EH (cell line): ENCODE data around the gene PRELID1.
A peak's percentile ranks its signal among the peaks of the same experiment; 100 is the strongest.
"Not testable (repeated sequence)": the region's sequence is repeated elsewhere in the genome, so short reads cannot be mapped to it uniquely, and the experiment has no call there.

Experiments used
- DNase-seq: peaks from one replicate; pipeline ENCODE4 v3.0.0-alpha.2; 2015; ENCODE audit warnings: low read depth

Gene PRELID1

GRCh38 chr5:177300236-177300880 is 3.2 kb upstream of the PRELID1 start:
- DNase-seq = peak; percentile 70

- DNase-seq = no peak
Measured at GRCh38 chr5:177300951-177301350, 2.6 kb upstream of the PRELID1 start.

GRCh38 chr5:177301503-177302165 is 2.0 kb upstream of the PRELID1 start:
- DNase-seq = no peak

- peak; percentile 36 for DNase-seq
Measured at GRCh38 chr5:177302354-177303110, 1.1 kb upstream of the PRELID1 start.

DNA sequence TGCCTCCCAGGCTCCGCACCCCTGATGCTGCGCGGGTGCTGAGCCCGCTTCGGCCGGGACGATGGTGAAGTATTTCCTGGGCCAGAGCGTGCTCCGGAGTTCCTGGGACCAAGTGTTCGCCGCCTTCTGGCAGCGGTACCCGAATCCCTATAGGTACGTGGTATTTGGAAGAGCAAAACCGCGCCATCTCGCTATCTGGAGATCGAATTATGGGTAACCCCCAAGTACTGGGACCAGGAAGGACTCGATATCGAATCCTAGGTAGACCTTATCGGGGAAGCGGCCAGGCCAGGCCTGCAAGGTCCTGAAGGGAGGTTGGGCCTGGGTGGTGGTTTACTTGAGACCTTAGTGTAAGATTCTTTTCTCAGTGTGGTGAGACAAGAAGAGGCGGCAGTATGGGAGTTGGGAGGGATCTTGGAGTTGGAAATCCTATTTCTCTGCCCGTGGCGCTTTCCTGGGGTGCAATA is 359 bp downstream of the PRELID1 start:
- DNase-seq = peak; percentile 27

DNA sequence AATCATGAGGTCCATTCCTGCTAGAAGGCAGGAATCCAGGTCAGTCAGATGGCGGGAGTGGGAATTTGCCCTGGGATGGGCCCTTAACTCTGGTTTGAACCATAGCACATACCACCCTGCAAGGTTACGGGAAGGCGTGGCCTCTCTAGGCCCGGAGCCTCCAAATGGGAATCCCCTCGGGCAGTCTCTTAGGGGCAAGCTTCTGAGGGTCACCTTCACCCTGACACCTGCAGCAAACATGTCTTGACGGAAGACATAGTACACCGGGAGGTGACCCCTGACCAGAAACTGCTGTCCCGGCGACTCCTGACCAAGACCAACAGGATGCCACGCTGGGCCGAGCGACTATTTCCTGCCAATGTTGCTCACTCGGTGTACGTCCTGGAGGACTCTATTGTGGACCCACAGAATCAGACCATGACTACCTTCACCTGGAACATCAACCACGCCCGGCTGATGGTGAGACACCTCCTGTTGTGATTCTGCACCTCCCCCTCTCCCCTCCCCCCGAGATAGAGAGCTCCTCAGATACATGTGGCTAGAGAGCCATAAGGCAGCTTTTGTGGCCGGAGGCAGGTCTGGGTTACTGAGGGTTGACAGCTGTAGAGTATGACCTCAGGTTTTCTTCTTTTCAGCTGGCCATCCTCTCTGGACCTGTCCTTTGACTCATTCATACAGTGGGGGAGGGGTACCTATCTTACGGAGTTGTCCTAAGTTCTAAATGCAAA is 957 bp downstream of the PRELID1 start:
- DNase-seq = peak; percentile 27

GRCh38 chr5:177306103-177306640 is 2.6 kb downstream of the PRELID1 start:
- not testable (repeated sequence) for DNase-seq

GRCh38 chr5:177306674-177307543 is 3.3 kb downstream of the PRELID1 start:
- no peak for DNase-seq

DNA sequence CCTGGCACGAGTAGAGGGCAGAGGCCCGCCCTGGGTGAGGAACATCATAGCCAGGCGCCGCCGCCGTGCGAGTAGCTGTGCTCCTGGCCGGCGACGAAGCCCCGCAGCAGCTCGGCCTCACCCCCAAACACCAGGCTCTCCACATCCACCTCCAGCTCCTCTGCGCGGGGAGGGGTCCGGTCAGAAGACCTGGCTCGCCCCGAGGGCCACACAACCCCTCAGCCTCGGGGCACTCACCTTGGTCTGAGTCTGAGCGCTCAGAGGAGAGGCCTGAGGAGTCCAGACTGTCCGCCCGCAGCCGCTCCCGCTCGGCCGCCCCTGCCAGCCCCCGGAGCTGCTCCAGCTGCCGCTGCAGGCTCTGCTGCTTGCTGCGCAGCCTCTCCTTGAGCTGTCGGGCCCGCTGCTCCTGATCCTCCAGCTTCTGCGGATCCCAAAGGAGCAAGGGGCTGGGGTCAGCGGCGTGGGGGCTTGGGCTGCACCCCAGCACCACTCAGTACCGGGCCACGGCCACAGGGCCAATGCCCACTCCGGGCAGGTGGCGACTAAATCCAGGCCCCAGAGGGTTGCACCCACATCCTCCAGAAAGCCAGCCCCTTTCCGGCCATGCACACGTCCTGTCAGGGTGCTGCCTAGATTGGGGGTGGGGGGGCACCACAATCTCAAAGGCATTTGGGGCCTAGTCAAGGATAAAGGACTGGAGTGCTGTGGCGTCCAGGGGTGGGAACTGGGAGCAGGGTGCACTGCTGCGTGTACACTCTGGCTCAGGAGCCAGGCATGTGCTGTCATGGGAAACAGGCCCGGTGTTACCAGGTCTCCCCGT is 4.2 kb downstream of the PRELID1 start:
- no peak for DNase-seq

DNA sequence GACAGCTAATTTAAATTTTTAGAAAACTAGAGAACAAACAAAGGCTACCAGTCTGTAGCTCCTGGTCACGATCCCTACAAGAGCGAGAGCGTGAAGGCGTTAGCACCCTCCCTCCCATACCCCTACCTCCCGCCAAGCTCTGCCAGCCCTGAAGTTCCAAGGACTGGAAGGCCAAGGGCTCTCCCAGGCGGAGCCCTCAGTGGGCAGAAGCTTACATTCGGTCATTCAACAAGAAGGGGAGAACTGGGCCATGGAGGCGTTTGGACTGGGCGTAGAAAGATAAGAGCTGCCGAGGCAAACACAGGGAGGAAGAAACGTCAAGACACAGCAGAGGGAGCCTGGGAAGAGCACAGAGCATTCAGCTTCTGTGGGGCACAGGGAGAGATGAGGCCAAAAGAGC is 5.1 kb downstream of the PRELID1 start:
- DNase-seq = no peak

GRCh38 chr5:177309351-177310191 is 6.0 kb downstream of the PRELID1 start:
- DNase-seq = peak; percentile 75

DNA sequence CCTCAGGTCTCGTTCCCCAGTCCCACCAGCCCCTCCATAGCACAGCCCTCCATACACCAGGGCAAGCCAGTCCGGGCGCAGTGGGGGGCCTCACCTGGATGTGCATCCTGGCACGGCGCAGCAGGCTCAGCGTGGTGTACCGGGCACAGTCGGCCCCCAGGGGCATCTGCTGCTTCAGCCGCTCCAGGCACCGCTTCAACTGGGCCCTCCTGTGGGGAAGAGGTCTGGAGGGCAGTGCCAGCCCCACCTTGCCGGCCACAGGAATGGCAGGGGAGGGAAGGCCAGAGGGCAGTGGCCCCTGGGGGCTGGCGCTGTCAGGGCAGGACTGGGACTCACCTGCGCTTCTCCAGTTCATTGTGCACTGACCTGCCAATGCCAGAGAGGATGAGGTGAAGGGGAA is 6.7 kb downstream of the PRELID1 start:
- DNase-seq = no peak

DNA sequence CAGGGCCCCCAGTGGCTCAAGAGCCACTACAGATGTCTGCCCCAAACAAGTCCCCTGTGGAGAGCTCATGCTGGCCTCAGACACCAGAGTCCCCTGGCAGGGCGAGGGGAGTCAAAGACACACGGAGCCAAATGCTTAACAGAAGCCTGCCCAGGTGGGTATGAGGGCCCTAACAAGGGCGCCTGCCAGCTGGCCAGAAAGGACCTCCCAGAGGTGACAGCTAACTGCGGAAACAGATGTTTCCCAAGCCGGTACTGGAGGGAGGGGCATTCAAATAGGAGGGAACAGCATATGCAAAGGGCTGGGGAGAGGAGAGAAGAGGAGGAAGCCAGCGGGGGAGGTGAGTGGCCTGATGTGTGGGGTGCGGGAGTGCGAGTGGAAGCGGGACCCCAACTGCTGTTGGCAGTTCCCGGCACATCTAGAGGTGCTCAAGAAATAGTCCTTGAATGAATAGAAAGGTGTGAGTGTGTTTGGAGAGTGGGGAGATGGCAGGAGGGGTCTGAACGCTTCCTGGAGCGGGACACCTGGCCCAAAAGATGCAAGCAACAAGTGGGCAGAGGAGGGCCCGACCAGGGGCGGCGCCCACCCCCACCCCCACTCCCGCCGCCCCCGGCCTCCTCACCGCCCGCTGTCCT is 7.3 kb downstream of the PRELID1 start:
- DNase-seq = peak; percentile 50

DNA sequence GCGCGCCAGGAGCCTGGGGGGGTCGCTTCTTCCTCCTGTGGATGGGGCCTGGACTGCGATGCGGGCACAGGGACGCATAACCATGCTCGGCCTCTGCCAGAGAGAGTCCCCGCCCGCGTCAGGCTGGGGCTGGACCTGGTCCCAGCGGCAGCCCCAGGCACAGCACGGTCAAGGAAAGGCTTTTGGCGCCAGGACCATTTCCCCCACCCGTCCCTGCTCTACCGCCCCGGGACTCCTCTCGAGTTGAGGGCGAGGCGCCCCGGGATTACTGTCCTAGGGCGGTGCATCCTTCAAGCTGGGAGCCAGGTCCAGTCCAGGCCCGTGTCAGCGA is 7.8 kb downstream of the PRELID1 start:
- DNase-seq = peak; percentile 44

DNA sequence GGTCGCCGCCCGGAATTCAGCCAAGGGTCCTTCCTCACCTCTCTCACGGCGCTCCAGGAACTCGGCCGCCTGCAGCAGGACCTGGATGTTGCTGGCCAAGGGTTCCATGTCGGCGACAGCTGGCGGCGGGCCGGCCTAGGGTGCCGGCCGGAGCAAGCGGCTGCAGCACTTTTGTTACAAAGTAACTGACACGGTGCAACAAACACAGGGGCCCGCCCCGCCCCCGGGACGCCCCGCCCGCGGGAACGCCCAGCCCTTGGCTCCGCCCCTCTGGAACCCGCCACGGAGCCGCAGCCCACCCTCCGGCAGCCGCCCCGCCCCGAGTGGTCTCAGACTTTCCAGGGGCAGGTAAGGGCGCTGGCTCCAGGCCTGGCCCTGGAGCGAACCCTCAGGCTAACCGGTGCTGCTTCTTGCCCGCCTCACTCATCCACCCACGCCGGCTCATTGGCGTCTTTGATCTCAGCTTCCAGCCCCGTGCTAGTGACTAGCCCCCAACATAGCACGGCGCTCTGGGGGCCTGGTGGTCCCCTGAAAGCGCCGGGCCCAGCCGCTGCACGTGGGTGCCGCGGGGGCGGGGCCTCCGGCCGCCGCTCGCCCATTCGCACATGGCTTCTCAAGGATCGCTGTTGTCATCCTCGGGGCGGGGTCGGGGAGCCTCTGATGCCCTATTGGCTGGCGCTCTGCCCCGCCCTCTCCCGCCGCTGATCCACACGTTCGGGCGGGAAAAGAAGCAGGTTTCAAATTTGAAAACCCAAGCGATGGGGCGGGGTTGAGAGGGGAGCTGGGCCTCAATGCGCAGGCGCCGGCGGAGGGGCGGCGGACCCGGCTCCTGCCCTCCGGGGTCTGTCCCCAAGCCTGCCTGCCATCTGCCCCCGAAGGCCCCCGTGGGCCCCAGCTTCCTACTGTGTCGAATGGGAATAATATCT is 8.4 kb downstream of the PRELID1 start, which contains the start of gene MXD3:
MXD3 (minus strand) TSS at position 176 of the 926 bp plus-strand sequence; CDS start at position 108, 68 bp downstream.
- peak; percentile 96 for DNase-seq

GRCh38 chr5:177312649-177313181 is 9.1 kb downstream of the PRELID1 start:
- DNase-seq = no peak

DNA sequence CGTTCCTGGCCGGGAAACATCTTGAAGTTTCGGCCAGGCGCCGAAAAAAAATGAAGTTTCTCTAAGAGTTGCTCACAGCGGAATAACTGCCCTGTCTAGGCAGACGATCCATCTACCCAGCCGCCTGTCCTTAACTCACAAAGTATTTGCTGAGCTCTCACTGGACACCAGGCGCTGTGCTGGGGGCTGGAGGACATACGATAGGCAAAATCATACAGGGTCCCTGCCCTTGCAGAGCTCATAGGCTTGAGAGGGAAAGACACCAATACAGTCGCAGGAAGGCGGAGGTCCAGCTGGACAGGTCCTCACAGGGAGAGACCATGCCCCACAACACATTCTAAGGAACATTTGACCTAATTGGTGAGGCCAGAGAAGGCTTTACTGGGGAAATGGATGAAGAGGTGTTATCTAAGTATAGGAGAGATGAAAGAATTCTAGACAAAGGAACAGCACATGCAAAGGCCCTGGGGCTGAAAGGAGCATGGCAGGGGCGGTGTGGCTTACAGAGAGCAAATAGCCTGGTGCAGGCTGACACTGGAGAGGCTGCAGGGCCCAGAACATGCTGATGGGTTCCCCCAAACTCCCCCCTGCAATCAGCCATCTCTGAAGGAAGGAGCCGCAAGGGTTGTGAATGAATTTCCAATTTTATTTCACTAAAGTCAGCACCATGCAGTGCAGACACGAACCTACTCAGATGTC is 10.1 kb downstream of the PRELID1 start:
- DNase-seq = no peak
